ENCODE measurements around the gene NUDT16L1. TPM values are rescaled to one million over a fixed set of nuclear protein-coding genes. Genes with fewer than 3 reads are reported as not detected.

Gene NUDT16L1
- total RNA-seq, 1 experiment from 2014 or later, result 28.7 TPM

- DNase-seq (ENCODE audit: low read depth), result no peak
Measured at GRCh38 chr16:4682084-4682591, 11.2 kb upstream of the NUDT16L1 start.

- peak; percentile 12 for DNase-seq (ENCODE audit: low read depth)
Measured at GRCh38 chr16:4682616-4683254, 10.6 kb upstream of the NUDT16L1 start.

DNA sequence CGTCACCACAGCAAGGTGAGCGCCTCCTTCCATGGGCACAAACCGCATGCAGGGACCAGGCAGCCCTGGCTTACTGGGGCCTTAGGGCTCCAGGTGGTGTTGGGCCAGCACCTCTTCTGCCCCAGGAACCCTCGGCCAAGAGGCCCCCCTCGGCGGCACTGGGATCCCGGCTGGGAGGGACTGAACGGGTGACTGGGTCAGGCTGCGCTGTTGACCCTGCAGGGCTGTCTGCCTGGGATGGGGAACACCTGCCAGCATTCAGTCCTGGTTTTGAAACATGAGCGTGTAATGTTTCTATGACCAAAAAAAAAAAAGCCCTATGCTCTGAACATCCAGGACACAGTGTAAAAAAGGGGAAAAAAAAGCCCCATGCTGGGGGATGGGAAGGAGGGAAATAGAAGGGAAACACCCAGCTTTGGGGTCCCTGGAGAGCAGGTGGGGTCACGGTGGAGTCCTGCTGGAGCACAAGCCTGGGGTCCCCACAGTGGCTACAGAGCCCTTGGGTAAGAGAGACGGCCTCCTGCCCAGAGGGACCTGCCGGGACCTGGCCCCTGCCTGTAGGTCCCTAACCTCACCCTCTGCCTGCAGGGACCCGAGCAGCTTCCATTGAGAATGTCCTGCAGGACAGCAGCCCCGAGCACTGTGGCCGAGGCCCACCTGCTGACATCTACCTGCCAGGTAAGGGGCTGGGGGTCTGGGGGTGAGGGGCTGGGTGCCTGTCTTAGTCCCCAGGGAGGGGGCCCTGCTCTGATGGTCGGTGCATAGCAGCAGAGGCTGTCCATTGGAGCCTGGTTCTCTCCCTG, 9.9 kb upstream of the NUDT16L1 start:
- no peak for DNase-seq (ENCODE audit: low read depth)

DNA sequence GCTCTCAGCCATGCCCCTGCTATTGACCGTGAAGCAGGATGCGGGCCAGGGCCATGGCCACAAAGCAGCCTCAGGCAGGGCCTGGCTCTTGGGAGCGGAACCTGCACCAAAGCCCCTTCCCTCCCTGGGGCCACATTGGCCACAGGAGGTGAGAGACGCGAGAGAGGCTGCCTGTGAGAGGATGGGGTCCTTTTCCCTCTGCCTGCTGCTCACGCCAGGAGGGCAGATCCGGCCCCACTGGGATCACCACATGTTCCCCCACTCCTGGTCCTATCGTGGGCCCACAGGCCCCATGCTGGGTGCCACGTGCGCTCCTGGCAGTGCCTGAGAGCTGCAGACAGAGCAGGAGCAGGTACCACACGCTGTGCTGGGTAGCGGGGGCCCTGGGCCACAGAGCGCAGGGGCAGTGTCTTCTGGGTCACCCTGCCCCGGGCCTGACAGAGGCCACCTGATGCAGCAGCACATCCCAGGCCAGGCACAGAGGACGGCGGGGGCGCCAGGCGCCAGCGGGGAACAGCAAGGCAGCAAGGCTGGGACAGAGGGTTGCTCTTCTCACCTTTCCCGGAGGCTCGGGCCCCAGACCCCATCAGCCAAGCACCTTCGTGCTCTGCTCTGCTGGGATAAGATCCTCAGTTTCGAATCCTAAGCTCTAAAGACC, 9.2 kb upstream of the NUDT16L1 start:
- DNase-seq (ENCODE audit: low read depth), result no peak

DNA sequence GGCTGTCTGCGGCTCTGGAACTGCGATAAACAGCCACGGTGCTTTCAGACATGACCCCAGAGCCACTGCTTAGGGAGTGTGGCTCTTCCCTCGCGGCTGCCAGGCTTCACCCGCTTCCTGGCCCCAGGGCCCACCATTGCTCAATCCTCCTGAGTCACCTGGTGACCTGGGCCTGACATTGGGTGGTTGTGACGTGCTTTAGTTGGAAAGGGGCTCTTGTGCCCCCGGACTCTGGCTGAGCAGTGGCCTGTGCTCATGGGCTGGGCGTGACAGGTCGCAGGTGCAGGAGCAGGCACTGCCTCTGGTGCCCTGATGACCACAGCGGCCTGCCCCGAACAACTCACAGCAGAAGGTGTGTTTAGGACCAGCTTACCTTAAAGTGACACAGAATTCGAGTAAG, 8.6 kb upstream of the NUDT16L1 start:
- DNase-seq (ENCODE audit: low read depth), result no peak

DNA sequence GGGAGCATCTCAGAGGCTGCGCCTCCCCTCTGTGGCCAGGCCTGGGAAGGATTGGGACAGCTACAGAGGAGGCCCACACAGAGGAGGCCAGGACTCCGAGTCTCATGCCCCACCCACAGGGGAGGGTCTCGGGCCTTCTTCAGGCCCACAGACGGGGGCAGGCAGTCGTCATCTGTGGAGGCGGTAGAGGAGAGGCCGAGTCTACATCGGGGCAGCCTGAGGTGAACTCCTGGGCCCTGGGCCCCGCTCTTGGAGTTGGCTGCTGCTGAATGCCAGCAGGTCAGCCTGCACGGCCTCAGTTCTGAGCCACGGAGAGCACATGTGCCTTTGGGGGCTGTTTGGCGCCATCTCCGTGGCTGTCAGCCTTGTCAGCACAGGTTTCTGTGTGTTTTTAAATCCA, 8.1 kb upstream of the NUDT16L1 start:
- no peak for DNase-seq (ENCODE audit: low read depth)

DNA sequence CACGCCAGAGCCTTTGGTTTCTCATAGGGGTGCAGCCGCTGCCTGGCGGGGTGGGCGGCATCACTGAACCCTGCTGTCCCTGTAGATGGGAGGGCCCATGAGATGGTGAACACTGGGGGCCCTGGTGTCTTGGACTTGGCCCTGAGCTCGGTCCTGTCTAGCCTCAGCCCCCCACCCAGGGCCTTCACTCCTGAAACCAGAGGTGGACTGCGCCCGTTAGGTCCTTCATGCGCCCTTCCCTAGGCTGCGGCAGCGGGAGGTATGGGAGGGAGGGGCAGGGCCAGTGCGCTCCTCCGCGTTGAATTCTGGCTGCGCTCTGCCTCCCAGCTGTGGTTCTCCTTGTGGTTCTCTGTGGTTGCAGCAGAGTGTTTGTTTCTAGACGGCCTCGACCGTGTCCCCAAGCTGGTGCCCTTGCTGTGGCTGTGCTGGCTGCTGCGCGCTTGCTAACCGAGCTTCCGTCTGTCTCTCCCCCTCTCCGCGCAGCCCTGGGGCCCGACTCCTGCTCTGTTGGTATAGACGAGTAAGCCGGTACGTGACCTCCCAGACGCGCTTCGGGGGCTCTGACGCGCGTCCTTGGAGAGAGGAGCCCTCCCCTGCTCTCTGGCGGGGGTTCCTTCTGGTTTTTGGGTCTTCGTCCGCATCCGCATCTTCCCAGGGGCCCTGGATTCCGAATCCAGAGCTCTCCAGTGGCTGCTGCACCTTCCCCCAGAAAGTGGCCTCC, 7.4 kb upstream of the NUDT16L1 start:
- DNase-seq (ENCODE audit: low read depth), result no peak

- no peak for DNase-seq (ENCODE audit: low read depth)
Measured at GRCh38 chr16:4686497-4687210, 6.7 kb upstream of the NUDT16L1 start.

DNA sequence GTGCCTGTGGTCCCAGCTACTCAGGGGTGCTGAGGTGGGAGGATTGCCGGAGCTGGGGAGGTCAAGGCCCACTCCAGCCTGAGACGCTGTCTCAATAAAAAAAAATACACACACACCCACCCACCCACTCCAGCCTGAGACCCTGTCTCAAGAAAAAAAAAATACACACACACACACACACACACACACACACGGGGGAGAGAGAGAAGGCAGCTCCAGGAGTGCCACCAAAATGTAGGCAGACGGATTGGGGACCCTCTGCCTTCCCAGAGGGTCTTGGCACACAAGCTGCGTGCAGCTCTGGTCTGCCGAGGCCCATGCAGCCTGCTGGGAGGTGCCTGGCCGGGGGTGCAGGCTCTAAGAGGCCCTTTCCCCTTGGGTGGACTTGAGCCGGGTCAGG, 5.9 kb upstream of the NUDT16L1 start:
- DNase-seq (ENCODE audit: low read depth), result no peak

DNA sequence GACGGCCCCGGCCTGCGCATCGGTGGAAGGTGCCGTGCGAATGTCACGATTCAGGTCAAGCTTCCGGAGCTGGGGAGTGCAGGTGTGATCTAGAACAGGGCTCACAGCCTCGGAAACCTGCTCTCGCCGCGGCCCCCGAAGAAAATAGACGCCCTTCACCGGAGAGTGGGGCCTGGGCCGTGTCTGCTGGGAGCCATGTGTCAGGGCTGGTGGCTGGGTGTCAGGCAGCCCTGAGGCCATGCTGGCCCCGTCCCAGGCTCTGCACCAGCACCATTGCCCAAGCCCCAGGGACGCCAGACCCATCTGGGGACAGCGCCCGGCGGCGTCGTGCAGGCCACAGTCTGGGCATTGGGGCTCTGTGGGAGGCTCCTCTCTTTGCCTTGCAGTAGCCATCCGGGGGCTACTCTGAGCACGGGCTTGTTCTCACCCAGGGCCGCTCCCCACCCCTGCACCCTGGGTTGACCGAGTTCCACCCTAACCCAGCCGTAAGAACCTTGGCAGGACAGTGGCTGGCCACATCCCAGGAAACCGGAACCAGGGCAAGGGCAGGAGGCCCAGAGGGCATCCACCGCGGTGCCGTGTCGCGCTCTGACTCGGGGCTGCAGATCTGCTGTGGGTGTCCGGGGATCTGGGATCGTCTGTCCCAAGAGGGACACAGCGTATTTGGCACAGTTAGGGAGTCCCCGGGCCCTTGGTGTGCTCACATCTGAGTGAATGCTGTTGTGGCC, 5.3 kb upstream of the NUDT16L1 start:
- DNase-seq (ENCODE audit: low read depth), result no peak

- DNase-seq (ENCODE audit: low read depth), result no peak
Measured at GRCh38 chr16:4688674-4689045, 4.7 kb upstream of the NUDT16L1 start.

DNA sequence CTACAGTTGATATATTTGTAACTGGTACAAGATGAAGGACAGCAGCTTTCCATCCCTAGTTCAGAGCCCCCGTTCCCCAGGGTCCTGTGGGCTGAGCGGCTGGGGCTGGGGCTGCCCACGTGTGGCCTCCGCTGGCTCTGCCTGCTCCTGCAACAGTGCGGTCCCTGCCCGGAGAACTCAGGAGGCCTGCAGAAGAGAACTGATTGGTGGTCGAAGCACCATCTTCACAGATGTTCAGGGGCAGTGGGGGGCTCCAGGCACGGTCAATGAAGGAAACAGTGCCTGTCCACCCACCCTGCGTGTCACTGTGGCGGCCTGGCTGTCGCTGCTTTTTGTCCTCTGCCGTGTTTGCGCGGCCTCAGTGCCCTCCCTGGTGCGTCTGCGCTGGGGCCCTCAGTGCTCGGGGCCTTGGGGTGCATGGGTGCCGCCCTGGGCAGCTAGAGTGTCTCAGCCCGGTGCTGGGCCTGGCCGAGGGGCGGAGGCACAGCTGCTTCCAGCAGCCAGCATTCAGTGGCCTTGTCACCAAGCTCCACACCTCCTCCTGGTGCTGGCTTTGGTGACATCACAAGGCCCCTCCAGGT, 4.2 kb upstream of the NUDT16L1 start:
- no peak for DNase-seq (ENCODE audit: low read depth)

DNA sequence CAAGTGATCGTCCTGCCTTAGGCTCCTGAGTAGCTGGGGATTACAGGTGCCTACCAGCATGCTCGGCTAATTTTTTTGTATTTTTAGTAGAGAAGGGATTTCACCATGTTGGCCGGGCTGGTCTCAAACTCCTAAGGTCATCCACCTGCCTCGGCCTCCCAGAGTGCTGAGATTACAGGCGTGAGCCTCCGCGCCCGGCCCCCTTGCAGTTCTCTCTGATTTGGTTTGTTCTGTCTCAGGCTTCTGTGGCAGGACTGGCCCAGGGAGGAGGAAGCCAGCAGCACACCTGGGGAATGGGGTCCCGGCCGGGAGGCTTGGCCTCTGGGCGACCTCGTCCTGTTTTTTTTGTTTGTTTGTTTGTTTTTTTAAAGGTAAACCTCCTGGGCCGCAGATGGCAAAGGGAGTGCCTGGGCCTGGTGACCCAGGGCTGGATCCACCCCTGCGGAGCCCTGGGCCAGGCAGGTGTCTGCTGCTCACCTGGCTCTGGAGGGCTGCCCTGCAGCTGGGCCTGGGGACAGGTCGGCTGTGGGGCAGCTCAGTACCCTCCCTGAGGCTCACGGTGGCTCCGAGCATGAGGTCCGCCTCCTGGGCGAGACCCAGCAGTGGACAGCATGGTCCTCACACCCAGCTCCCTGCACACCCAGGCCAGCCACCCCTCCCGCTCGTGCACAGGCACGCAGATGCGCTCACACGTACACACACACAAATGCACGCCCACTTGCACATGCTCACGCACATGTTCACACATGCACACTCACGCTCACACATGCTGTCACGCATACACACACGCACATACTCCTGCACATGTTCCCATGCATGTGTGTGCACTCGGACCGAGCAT, 3.3 kb upstream of the NUDT16L1 start:
- no peak for DNase-seq (ENCODE audit: low read depth)

- DNase-seq (ENCODE audit: low read depth), result no peak
Measured at GRCh38 chr16:4690946-4691665, 2.3 kb upstream of the NUDT16L1 start.

DNA sequence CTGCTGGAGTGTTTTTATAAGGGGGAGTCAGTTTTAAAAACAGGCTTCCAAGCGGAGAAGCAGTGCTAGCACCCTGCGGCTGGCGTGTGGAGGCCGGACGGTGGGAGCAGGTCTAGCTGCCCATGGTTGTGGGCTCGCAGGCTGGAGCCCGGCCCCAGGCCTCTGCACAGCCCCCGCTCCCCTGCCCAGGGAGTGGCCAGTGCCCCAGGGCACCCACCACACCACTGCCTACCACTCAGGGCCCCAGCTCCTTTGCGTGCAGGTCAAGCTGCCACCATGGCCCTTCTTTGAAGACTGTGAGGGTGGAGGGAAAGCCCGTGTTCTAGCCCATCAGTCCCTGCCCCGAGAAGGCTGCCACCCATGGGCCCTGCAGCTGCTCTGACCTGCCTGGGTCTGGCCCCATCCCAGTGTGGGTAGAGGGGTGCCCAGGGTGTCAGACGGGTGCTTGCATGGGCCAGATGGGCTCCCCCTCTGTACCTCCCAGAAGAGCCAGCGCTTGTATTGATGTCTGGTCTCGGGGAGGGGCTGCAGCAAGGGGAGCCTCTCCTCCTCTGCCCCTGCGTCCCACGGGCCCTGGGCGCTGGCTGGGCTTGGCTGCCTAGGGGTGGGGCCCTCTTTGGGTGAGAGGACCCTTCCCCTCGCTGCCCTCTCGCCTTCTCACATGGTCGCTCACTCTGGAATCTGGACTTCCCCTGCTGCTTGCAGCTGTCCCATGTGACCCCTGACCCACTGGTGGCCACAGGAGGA, 1.5 kb upstream of the NUDT16L1 start:
- no peak for DNase-seq (ENCODE audit: low read depth)

GRCh38 chr16:4692460-4693295, 684 bp upstream of the NUDT16L1 start:
- DNase-seq (ENCODE audit: low read depth), result no peak

All from RPMI7951 (cell line).